OCI-LY7 (cell line): ENCODE measurements around the gene GPSM1.

Experiments used
- CTCF ChIP-seq: fragments of 200-600 bp; sonication (generic); conservative IDR thresholded peaks from 2 replicates; pipeline ENCODE4 v1.5.1; 2014; ENCODE audit warnings: mild to moderate bottlenecking, antibody characterized with exemption, low read length, moderate library complexity, mixed read lengths
- EZH2phosphoT487 ChIP-seq: fragments of 200-600 bp; sonication (generic); IDR thresholded peaks from 2 replicates; pipeline ENCODE4 v1.6.1; 2018; ENCODE audit warnings: low read depth, borderline replicate concordance, mild to moderate bottlenecking, mixed run types, antibody characterized with exemption, low read length, moderate library complexity, mixed read lengths

- TF ChIP-seq CTCF = no peak
- TF ChIP-seq EZH2phosphoT487 = no peak
Measured at GRCh38 chr9:136299116-136299515, 28.2 kb upstream of the GPSM1 start.
